Right cardiac atrium (tissue), 5 donors: ENCODE data around the gene TENM3. TPM values are rescaled to one million over a fixed set of nuclear protein-coding genes. Genes with fewer than 3 reads are reported as not detected.
A peak's percentile ranks its signal among the peaks of the same experiment; 100 is the strongest.

Experiments used
- ATAC-seq, 2 donors: fragments of 200-7000 bp; cut with Tn5 transposase; one replicate each; pipeline versions ENCODE4 v1.8.0 to v1.9.1; 2020; ENCODE audit warnings: moderate library complexity in 2 of 2, mild to moderate bottlenecking in 1 of 2
- DNase-seq, 3 donors: peaks; one replicate each; pipeline ENCODE4 v3.0.0-alpha.2; 2020
- H3K27ac ChIP-seq: one replicate; pipeline ENCODE4 v1.5.1; 2013; ENCODE audit warnings: mild to moderate bottlenecking, low read length, control low read depth, moderate library complexity
- H3K27me3 ChIP-seq: one replicate; pipeline ENCODE4 v1.6.1; 2013; ENCODE audit not compliant: control insufficient read depth, insufficient read depth
- H3K4me1 ChIP-seq: one replicate; pipeline ENCODE4 v1.6.1; 2013; ENCODE audit warnings: low read length; ENCODE audit not compliant: control insufficient read depth, insufficient read depth
- H3K4me3 ChIP-seq: one replicate; pipeline ENCODE4 v1.5.1; 2013; ENCODE audit warnings: low read length, control low read depth
- H3K9me3 ChIP-seq: one replicate; pipeline ENCODE4 v1.6.1; 2013; ENCODE audit warnings: low read length; ENCODE audit not compliant: control insufficient read depth
- WGBS: extraction: QIAGEN DNeasy Blood & Tissue Kit; methylation state at CpG from one replicate; pipeline ENCODE4 v1.1.7; 2013; 5-methylcytosine and 5-hydroxymethylcytosine counted together
- intact Hi-C, 4 donors: fragments of 100-400 bp; cut with DNase I; formaldehyde crosslinking; loops; one replicate each; pipeline versions ENCODE4 v1.11.0 to v1.14.0; 2022 to 2023
- polyA plus RNA-seq: library from polyadenylated mRNA; stranded (reverse); fragments of 200-250 nt; gene quantifications from one replicate; pipeline ENCODE4 v1.2.3, GENCODE V29; 2013
- total RNA-seq, 4 donors: library from RNA; stranded (reverse); fragmentation: NEBNext Ultra II Directional; extraction: Animal tissue kit (Norgen Biotek cat#: 25700); gene quantifications; one replicate each; pipeline ENCODE4 v1.2.1, GENCODE V29; 2021
- donor health status: healthy with polysubstance abuse.
- donor health status: DM: no; HTN: yes; CAD: no.
- donor health status: DM: no; HTN: no; CAD: no.
- donor health status: DM: no; HTN: yes; CAD: no; lungs with severe emphysema.
- donor health status: DM: yes; HTN: yes; CAD: no.

The TENM3 gene
- total and polyA plus RNA-seq, 5 donors, result 0.88 to 9.5 (median 5.0) TPM

DNA sequence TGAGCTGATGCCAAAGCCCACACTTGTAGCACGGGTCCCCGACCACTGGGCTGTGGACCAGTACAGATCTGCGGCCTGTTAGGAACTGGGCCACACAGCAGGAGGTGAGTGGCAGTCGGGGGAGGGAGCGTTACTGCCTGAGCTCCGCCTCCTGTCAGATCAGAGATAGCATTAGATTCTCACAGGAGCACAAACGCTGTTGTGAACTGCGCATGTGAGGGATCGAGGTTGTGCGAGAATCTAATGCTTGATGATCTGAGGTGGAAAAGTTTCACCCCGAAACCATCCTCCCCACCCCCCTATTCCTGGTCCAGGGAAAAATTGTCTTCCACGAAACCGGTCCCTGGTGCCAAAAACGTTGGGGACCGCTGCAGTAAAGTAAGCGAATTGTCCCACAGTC is 382.0 kb downstream of the TENM3 start:
- WGBS, result 71% methylated on average over 16 of the region's 16 CpGs
- intact Hi-C loops, result no loop called here
- H3K4me3 ChIP-seq, result no peak overlapping the region

DNA sequence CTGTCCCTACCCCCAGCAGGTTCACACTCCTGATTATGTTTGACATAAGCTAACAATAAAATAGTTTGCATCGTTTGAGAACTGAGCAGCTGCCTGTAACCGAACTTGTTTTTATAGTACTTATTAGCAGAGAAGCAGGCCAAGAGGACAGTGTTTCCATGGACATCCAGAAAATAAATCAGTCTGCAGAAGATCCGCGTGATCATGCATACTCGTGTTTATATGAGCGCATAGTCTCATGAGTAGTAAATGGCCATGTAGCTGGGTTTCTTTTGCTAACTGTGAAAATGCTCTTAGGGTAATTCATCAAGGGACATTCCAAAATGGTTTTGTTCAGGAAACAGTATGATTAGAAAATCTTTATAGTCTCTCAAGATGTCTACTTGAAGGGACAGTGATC is 384.8 kb downstream of the TENM3 start:
- H3K9me3 ChIP-seq, result no peaks in the 10 kb centered on the region
- no peak overlapping the region for H3K4me3 ChIP-seq
- WGBS, result 88% methylated on average over 6 of the region's 6 CpGs
- intact Hi-C loops, result no loop called here
- no peaks in the 10 kb centered on the region for H3K4me1 ChIP-seq
- no peaks in the 10 kb centered on the region for H3K27me3 ChIP-seq
- H3K27ac ChIP-seq, result no peak overlapping the region
- DNase-seq, result no peak
- ATAC-seq, result no peak

More for the DNA sequence above, 382.0 kb downstream of the TENM3 start:
- DNase-seq, result peak in 1 of 3 donors; percentile 42
- Histone ChIP-seq H3K27ac (no peak overlapping the region), H3K27me3 (no peaks in the 10 kb centered on the region), H3K9me3 (no peaks in the 10 kb centered on the region), H3K4me1 (no peaks in the 10 kb centered on the region)
- no peak for ATAC-seq

DNA sequence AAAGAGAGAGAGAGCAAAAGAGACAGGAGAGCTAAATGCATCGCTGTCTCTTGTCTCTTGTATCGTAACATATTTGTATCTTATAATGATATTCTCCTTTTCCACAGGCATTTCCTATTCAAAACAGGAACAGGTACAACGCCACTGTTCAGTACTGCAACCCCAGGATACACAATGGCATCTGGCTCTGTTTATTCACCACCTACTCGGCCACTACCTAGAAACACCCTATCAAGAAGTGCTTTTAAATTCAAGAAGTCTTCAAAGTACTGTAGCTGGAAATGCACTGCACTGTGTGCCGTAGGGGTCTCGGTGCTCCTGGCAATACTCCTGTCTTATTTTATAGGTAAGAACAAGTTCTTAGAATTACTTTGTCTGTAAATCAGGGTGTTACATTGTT is 385.3 kb downstream of the TENM3 start:
- DNase-seq, result no peak
- WGBS, result 81% methylated on average over 6 of the region's 6 CpGs
- Histone ChIP-seq H3K4me1 (no peaks in the 10 kb centered on the region), H3K27ac (no peak overlapping the region), H3K9me3 (no peaks in the 10 kb centered on the region), H3K4me3 (no peak overlapping the region), H3K27me3 (no peaks in the 10 kb centered on the region)
- intact Hi-C loops, result no loop called here
- no peak for ATAC-seq

DNA sequence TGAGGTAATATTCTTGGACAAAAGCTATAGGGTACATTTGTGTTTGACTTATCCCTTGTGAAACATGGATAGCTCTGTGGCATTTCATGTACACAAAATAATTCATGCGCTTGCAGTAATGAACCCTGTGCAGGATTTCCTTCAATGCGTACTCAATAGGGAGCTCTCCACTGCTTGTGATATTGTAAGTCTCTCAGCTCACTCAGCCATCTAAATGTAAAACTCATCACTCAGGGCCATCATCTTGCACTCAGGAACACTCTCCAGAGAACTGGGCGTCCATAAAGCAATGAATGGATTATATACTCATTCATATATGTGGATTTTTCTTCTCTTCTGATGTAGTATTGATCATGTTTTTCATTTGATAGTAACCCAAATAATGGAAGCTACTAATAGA is 385.9 kb downstream of the TENM3 start:
- DNase-seq (no peak), ATAC-seq (no peak)
- no peaks in the 10 kb centered on the region for H3K27me3 ChIP-seq
- H3K4me1 ChIP-seq, result no peaks in the 10 kb centered on the region
- no peak overlapping the region for H3K4me3 ChIP-seq
- WGBS, result 89% methylated on average over 3 of the region's 3 CpGs
- H3K27ac ChIP-seq, result no peak overlapping the region
- intact Hi-C loops, result no loop called here
- no peaks in the 10 kb centered on the region for H3K9me3 ChIP-seq

DNA sequence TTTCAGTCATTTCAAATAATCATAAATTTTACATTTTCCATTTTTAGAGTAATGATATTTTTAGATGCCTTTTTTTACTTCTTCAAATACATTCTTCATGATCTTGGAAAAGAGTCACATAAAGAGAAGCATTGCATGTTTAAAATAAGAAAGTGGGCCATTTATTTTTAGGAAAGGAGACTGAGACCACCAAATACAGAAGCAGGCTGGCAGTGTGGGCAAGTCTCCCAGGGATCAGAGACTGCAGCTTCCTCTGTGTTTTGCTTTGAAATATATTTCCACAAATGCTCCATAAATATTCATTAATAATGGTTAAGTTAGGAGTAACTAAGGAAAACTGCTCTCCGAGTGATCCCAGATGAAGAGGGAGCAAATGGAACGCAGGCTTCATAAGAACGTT is 397.3 kb downstream of the TENM3 start:
- H3K4me1 ChIP-seq, result peaks cover 2% of the 10 kb centered on the region
- 63% methylated on average over 3 of the region's 3 CpGs for WGBS
- H3K9me3 ChIP-seq, result no peaks in the 10 kb centered on the region
- H3K4me3 ChIP-seq, result no peak overlapping the region
- ATAC-seq, result no peak
- DNase-seq, result no peak
- intact Hi-C loops, result no loop called here
- no peaks in the 10 kb centered on the region for H3K27me3 ChIP-seq
- H3K27ac ChIP-seq, result no peak overlapping the region

DNA sequence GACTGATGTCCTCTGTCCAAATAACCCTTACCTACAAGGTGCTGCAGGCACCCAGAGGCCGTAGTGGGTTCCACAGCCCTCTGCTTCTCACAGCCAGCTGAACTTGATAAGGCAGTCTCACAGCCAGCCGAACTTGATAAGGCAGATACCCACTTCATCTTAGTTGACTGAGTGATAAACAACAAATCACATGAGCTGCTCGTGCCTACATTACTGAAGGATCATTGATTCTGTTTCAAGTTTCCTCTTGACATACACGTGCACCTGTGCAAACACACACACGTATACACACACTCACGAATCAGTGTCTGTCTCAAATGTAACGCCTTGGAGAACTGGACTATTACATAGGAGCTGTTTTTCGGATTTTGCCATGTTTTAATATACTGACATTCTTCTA is 397.7 kb downstream of the TENM3 start:
- intact Hi-C loops, result no loop called here
- Histone ChIP-seq H3K9me3 (no peaks in the 10 kb centered on the region), H3K27me3 (no peaks in the 10 kb centered on the region), H3K4me3 (no peak overlapping the region), H3K4me1 (peaks cover 2% of the 10 kb centered on the region), H3K27ac (no peak overlapping the region)
- WGBS, result 62% methylated on average over 8 of the region's 8 CpGs
- ATAC-seq (no peak), DNase-seq (peak in 1 of 3 donors; percentile 19)

DNA sequence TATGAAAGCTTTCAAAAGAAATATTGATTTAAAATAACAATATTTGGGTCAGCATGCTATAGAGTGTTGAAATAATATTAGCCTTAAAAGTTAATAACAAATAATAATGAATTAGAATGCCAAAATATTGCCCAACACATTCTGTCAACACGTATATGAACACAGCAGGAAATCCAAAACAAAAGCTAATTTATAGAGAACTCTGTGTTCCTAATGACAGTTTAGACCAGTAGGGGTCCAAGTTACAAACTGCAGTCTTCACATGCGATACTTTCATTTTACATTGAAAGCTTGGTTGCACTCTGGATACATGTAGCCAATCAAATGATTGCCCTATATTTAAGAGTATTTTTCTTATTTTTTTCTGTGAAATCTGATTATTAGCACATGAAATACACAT is 399.6 kb downstream of the TENM3 start:
- H3K4me1 ChIP-seq, result peaks cover 2% of the 10 kb centered on the region
- H3K27ac ChIP-seq, result no peak overlapping the region
- ATAC-seq, result no peak
- WGBS, result 50% methylated on average over 2 of the region's 2 CpGs
- intact Hi-C loops, result no loop called here
- no peaks in the 10 kb centered on the region for H3K27me3 ChIP-seq
- H3K4me3 ChIP-seq, result no peak overlapping the region
- DNase-seq, result no peak
- H3K9me3 ChIP-seq, result no peaks in the 10 kb centered on the region

DNA sequence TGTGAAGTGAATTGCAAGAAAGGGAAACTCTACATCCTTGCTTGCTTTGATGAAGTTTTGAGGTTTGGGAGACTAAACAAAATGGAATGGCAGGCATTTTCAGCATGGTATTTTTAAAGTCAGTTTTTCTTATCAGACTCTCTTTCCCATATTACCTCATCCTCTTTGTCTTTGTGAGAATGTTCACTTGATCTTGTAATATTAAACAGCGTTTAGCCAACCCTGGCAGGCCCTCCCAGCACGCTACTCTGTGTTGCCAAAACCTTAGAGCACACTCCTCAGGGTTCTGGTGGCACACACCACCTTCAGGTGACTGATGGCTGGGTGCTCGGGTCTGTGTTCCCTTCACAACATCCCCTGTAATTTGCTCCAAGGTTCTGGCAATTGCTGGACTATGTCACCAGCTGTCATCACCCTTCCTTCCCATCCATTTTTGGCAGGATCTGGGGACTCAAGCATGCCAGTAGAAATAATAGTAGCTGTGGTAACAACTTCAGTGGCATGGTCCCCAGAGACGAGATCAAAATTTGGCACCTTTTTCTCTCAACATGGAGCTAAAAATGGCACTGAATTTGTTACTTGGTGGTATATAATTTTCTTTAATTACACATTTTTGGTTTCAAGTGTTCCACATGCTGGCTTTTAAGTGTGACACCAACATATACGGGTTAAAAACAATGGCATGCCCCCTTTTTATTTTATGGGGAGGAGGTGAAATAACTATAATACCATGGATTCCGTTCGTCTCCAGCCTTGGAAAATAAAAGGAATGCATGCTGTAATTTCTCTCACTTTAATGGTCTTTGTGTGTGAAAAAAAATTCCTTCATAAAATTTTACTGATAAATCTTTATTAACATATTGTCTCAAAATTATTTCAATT is 400.8 kb downstream of the TENM3 start:
- H3K4me3 ChIP-seq, result no peak overlapping the region
- ATAC-seq, result peak; percentile 81 to 92
- intact Hi-C loops, result no loop called here
- peaks cover 2% of the 10 kb centered on the region for H3K4me1 ChIP-seq
- no peaks in the 10 kb centered on the region for H3K9me3 ChIP-seq
- WGBS, result 29% methylated on average over 7 of the region's 7 CpGs
- DNase-seq, result peak; percentile 14 to 65 (median 56)
- no peaks in the 10 kb centered on the region for H3K27me3 ChIP-seq
- H3K27ac ChIP-seq, result no peak overlapping the region

DNA sequence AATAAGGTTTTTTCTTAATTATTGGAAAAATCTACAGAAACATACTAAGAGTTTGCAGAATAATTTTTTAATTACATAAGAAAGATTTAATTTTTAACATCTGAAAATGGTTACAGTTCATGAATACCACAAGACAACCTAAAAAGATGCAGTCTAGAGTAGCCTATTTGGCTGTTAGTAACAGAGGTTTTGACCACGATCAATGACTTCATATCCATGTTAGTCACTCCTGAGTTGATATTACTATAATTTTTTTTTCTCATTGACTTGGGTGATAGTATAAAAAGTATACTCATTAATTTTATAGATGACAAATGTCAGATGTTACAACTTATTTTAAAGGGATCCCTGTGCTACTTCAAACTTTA is 401.5 kb downstream of the TENM3 start:
- intact Hi-C loops, result no loop called here
- no peaks in the 10 kb centered on the region for H3K27me3 ChIP-seq
- peaks cover 2% of the 10 kb centered on the region for H3K4me1 ChIP-seq
- no peak for DNase-seq
- 71% methylated on average over 1 of the region's 1 CpG for WGBS
- no peak for ATAC-seq
- no peak overlapping the region for H3K27ac ChIP-seq
- H3K4me3 ChIP-seq, result no peak overlapping the region
- no peaks in the 10 kb centered on the region for H3K9me3 ChIP-seq

DNA sequence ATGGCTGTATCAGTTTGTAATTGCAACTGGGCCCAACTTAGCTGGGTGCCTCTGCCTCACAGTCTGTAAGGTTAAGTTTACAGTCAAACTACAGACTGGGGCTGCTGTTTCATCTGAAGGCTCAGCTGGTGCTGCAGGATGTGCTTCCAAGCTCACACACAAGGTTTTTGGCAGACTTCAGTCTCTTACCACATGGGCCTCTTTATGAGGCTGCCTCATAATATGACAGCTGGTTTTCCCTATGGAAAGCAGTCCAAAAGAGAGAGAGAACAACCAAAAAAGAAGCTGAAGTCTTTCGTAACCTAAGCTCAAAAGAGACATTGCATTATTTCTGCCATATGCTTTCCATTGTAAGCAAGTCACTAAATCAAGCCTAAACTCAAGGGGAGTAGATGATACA is 402.3 kb downstream of the TENM3 start:
- WGBS, result 92% methylated on average over 1 of the region's 1 CpG
- intact Hi-C loops, result no loop called here

DNA sequence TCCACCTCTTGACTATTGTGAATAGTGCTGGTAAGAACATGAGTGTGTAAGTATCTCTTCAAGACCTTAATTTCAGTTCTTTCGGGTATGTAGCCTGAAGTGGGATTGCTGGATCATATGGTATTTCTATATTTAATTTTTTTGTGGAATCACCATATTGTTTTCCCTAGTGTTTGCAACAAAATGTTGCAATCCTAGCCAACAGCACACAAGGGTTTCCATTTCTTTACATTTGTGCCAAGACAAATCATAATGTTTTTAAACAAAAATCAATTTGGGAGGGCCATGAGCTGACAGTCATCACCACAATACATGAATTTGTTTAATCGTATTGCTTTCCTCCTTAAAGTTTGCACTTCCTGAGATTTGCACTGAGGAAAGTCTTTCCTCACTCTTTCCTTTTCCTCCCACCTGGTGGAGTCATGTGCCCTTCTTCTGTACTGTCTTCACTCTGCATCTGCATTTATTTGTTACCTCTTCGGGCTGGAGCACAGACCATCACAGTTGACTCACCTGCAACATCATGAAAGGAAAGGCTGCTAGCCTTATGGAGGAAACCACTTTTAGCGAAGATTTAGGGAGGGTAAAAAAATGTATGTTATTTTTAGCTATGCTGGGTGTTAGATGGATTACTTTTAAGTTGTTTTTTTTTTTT is 404.6 kb downstream of the TENM3 start:
- 77% methylated on average over 4 of the region's 4 CpGs for WGBS
- ATAC-seq (no peak), DNase-seq (no peak)
- H3K4me1 ChIP-seq, result peaks cover 2% of the 10 kb centered on the region
- intact Hi-C loops, result no loop called here
- H3K9me3 ChIP-seq, result no peaks in the 10 kb centered on the region
- H3K4me3 ChIP-seq, result no peak overlapping the region
- H3K27ac ChIP-seq, result no peak overlapping the region
- no peaks in the 10 kb centered on the region for H3K27me3 ChIP-seq

More for the DNA sequence above, 402.3 kb downstream of the TENM3 start:
- Histone ChIP-seq H3K27ac (no peak overlapping the region), H3K9me3 (no peaks in the 10 kb centered on the region), H3K4me3 (no peak overlapping the region), H3K27me3 (no peaks in the 10 kb centered on the region), H3K4me1 (peaks cover 2% of the 10 kb centered on the region)
- DNase-seq (no peak), ATAC-seq (no peak)
